HL-60 (cell line): ENCODE data around the gene DIAPH1.

ENCODE experiments used
- GABPA ChIP-seq: IDR thresholded peaks from 2 replicates; pipeline ENCODE4 v1.6.1; 2012; ENCODE audit warnings: low read depth
- POLR2AphosphoS5 ChIP-seq: IDR thresholded peaks from 2 replicates; pipeline ENCODE4 v1.6.1; 2012; ENCODE audit warnings: low read depth
- SPI1 ChIP-seq: IDR thresholded peaks from 2 replicates; pipeline ENCODE4 v1.6.1; 2012; ENCODE audit warnings: low read depth, mild to moderate bottlenecking, borderline replicate concordance
- TF ChIP-seq, protein P1 (sequence below): IDR thresholded peaks from one replicate; pipeline ENCODE4 v1.5.1; 2011; ENCODE audit warnings: low read length, control low read depth, inconsistent platforms; ENCODE audit not compliant: insufficient read depth
- TF ChIP-seq, protein P2 (sequence below): IDR thresholded peaks from 2 replicates; pipeline ENCODE4 v1.6.1; 2012; ENCODE audit warnings: low read depth; ENCODE audit not compliant: insufficient replicate concordance

DNA sequence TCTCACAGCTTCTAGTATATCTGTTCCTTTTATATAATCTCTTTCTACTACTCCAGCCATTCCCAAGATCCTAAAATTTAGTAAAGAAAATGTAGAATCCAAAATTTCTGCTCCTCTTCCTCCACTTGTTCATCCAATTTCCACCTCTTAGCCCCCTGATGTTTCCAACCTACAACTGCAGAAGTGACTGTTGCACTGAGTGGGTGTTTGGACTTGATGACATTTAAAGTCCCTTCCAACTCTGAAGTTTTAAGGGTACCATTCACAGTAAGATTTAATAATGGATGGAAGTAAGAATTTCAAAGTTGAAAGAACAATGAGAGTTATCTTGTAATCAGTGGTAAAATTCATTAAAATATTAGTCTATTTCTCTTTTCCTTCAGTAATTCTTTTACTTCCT is 5.5 kb downstream of the DIAPH1 start:
- TF ChIP-seq, protein P1, sequence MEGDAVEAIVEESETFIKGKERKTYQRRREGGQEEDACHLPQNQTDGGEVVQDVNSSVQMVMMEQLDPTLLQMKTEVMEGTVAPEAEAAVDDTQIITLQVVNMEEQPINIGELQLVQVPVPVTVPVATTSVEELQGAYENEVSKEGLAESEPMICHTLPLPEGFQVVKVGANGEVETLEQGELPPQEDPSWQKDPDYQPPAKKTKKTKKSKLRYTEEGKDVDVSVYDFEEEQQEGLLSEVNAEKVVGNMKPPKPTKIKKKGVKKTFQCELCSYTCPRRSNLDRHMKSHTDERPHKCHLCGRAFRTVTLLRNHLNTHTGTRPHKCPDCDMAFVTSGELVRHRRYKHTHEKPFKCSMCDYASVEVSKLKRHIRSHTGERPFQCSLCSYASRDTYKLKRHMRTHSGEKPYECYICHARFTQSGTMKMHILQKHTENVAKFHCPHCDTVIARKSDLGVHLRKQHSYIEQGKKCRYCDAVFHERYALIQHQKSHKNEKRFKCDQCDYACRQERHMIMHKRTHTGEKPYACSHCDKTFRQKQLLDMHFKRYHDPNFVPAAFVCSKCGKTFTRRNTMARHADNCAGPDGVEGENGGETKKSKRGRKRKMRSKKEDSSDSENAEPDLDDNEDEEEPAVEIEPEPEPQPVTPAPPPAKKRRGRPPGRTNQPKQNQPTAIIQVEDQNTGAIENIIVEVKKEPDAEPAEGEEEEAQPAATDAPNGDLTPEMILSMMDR, result no peak
- TF ChIP-seq POLR2AphosphoS5, result no peak
- TF ChIP-seq GABPA, result no peak
- TF ChIP-seq, protein P2, sequence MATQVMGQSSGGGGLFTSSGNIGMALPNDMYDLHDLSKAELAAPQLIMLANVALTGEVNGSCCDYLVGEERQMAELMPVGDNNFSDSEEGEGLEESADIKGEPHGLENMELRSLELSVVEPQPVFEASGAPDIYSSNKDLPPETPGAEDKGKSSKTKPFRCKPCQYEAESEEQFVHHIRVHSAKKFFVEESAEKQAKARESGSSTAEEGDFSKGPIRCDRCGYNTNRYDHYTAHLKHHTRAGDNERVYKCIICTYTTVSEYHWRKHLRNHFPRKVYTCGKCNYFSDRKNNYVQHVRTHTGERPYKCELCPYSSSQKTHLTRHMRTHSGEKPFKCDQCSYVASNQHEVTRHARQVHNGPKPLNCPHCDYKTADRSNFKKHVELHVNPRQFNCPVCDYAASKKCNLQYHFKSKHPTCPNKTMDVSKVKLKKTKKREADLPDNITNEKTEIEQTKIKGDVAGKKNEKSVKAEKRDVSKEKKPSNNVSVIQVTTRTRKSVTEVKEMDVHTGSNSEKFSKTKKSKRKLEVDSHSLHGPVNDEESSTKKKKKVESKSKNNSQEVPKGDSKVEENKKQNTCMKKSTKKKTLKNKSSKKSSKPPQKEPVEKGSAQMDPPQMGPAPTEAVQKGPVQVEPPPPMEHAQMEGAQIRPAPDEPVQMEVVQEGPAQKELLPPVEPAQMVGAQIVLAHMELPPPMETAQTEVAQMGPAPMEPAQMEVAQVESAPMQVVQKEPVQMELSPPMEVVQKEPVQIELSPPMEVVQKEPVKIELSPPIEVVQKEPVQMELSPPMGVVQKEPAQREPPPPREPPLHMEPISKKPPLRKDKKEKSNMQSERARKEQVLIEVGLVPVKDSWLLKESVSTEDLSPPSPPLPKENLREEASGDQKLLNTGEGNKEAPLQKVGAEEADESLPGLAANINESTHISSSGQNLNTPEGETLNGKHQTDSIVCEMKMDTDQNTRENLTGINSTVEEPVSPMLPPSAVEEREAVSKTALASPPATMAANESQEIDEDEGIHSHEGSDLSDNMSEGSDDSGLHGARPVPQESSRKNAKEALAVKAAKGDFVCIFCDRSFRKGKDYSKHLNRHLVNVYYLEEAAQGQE, result no peak
- TF ChIP-seq SPI1, result no peak
